Stomach (tissue), 9 donors: Measurements from ENCODE around the gene NSRP1. TPM values are rescaled to one million over a fixed set of nuclear protein-coding genes. Genes with fewer than 3 reads are reported as not detected.

Experiments used
- DNase-seq, 2 donors: peaks; one replicate each; pipeline versions ENCODE4 v3.0.0 to v3.0.0-alpha.2; 2013 to 2019
- H3K27ac ChIP-seq, 5 donors: fragments of 200-600 bp in 4 of 5; sonication (generic) in 4 of 5; one replicate each; pipeline ENCODE4 v1.5.1; 2013 to 2019; ENCODE audit warnings: mild to moderate bottlenecking in 1 of 5, moderate library complexity in 1 of 5
- H3K27me3 ChIP-seq, 3 donors: fragments of 200-600 bp; sonication (generic); one replicate each; pipeline ENCODE4 v1.5.1; 2017 to 2019; ENCODE audit warnings: mixed run types in 1 of 3
- H3K36me3 ChIP-seq, 4 donors: fragments of 200-600 bp; sonication (generic); 1 replicate in 3 of 4; 2 replicates in 1 of 4; pipeline ENCODE4 v1.5.1; 2016 to 2019
- H3K4me1 ChIP-seq, 4 donors: fragments of 200-600 bp; sonication (generic); one replicate each; pipeline ENCODE4 v1.5.1; 2016 to 2019
- H3K4me3 ChIP-seq, 4 donors: fragments of 200-600 bp; sonication (generic) in 3 of 4; one replicate each; pipeline ENCODE4 v1.5.1; 2016 to 2019; ENCODE audit warnings: mild to moderate bottlenecking in 1 of 4
- H3K9me3 ChIP-seq, 4 donors: fragments of 200-600 bp; sonication (generic); one replicate each; pipeline ENCODE4 v1.5.1; 2016 to 2019
- EP300 ChIP-seq: sonication (generic); formaldehyde crosslinking; IDR thresholded peaks from one replicate; pipeline ENCODE4 v1.6.1; 2017; ENCODE audit warnings: antibody characterized with exemption
- POLR2A ChIP-seq, 4 donors: fragments of 450-650 bp; IDR thresholded peaks; one replicate each; pipeline ENCODE4 v1.6.1; 2016; ENCODE audit warnings: antibody characterized with exemption in 4 of 4, control low read depth in 2 of 4, mild to moderate bottlenecking in 1 of 4, moderate library complexity in 1 of 4
- POLR2AphosphoS5 ChIP-seq, 3 donors: sonication (generic); formaldehyde crosslinking; IDR thresholded peaks; one replicate each; pipeline ENCODE4 v1.6.1; 2016; ENCODE audit warnings: antibody characterized with exemption in 3 of 3
- WGBS, 5 donors: extraction: QIAGEN DNeasy Blood & Tissue Kit in 3 of 5; methylation state at CpG; one replicate each; pipeline versions ENCODE4 v1.1.5 to v1.1.7; 2013 to 2018; 5-methylcytosine and 5-hydroxymethylcytosine counted together
- intact Hi-C: fragments of 100-400 bp; cut with DNase I; formaldehyde crosslinking; loops from one replicate; pipeline ENCODE4 v1.15.1; 2023; ENCODE audit warnings: low total_unique reads
- polyA plus RNA-seq, 3 donors: library from polyadenylated mRNA; stranded (reverse); fragments of 200-250 nt; gene quantifications; one replicate each; pipeline ENCODE4 v1.2.3, GENCODE V29; 2013
- total RNA-seq, 5 donors: library from RNA; depleted of rRNA; stranded (reverse); fragments of >200 nt; gene quantifications; one replicate each; pipeline versions ENCODE4 v1.1.0 to v1.2.3, GENCODE V29; 2014 to 2016
- TF ChIP-seq, protein P1 (sequence below), 7 experiments: fragments of 450-650 bp in 4 of 7; fragments of 200-600 bp in 3 of 7; sonication (generic) in 3 of 7; IDR thresholded peaks; one replicate each; pipeline ENCODE4 v1.5.1; 2016 to 2019; ENCODE audit warnings: antibody characterized with exemption in 7 of 7, control low read depth in 2 of 7, mild to moderate bottlenecking in 1 of 7
- donor health status: healthy with polysubstance abuse.
- donor health status: Bipolar disorder and iron deficiency.
- donor health status: healthy.

Gene NSRP1
- total and polyA plus RNA-seq, 8 donors, result 5.4 to 110 (median 26.9) TPM

- Histone ChIP-seq H3K4me1 (peaks cover 0 to 14% (median 7%) of the 10 kb centered on the region in 4 donors), H3K27ac (no peak overlapping the region), H3K27me3 (no peaks in the 10 kb centered on the region), H3K4me3 (no peak overlapping the region), H3K36me3 (peaks cover 1 to 44% (median 31%) of the 10 kb centered on the region in 4 donors), H3K9me3 (no peaks in the 10 kb centered on the region)
- TF ChIP-seq, protein P1, sequence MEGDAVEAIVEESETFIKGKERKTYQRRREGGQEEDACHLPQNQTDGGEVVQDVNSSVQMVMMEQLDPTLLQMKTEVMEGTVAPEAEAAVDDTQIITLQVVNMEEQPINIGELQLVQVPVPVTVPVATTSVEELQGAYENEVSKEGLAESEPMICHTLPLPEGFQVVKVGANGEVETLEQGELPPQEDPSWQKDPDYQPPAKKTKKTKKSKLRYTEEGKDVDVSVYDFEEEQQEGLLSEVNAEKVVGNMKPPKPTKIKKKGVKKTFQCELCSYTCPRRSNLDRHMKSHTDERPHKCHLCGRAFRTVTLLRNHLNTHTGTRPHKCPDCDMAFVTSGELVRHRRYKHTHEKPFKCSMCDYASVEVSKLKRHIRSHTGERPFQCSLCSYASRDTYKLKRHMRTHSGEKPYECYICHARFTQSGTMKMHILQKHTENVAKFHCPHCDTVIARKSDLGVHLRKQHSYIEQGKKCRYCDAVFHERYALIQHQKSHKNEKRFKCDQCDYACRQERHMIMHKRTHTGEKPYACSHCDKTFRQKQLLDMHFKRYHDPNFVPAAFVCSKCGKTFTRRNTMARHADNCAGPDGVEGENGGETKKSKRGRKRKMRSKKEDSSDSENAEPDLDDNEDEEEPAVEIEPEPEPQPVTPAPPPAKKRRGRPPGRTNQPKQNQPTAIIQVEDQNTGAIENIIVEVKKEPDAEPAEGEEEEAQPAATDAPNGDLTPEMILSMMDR (IDR thresholded peaks at IDR 0.05), result no peak
- TF ChIP-seq EP300 (no peak), POLR2A (IDR thresholded peaks at IDR 0.05) (no peak), POLR2AphosphoS5 (IDR thresholded peaks at IDR 0.05) (no peak)
- intact Hi-C loops, result no loop called here
- DNase-seq, result peak in 1 of 2 donors; percentile 6
These were observed 53.9 kb downstream of the NSRP1 start for GRCh38 chr17:30170415-30170987.

GRCh38 chr17:30172560-30172959 lies 55.9 kb downstream of the NSRP1 start:
- intact Hi-C loops, result no loop called here
- no peaks in the 10 kb centered on the region for H3K27me3 ChIP-seq
- no peak overlapping the region for H3K27ac ChIP-seq
- TF ChIP-seq EP300 (no peak), POLR2A (IDR thresholded peaks at IDR 0.05) (no peak), POLR2AphosphoS5 (IDR thresholded peaks at IDR 0.05) (no peak)
- TF ChIP-seq, protein P1 (IDR thresholded peaks at IDR 0.05), result no peak
- no peak overlapping the region for H3K4me3 ChIP-seq
- H3K36me3 ChIP-seq, result peaks cover 4 to 51% (median 35%) of the 10 kb centered on the region in 4 donors
- no peak for DNase-seq
- WGBS, 5 donors, result 85 to 95% (median 91%) methylated on average over 1 of the region's 1 CpG
- H3K9me3 ChIP-seq, result no peaks in the 10 kb centered on the region
- H3K4me1 ChIP-seq, result peaks cover 0 to 14% (median 4%) of the 10 kb centered on the region in 4 donors

DNA sequence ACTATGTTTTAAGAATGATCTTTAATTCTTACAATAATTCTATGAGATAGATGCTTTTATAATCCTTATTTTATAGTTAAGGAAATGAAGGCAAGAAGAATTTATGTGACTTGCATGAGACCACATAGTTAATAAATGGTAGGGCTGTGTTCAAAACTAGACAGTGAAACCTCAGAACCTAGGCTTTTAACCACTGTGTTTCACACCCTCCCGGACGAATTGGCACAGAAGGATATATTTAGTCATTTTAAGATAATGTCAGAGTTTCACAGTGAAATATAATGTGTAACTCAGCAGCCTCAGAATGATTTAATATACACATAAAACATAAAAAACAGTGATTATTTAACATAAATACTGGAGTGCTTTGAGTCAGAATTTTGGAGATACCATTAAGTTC lies 57.0 kb downstream of the NSRP1 start:
- H3K4me3 ChIP-seq, result no peak overlapping the region
- H3K27me3 ChIP-seq, result no peaks in the 10 kb centered on the region
- no peak for DNase-seq
- H3K36me3 ChIP-seq, result peaks cover 4 to 62% (median 45%) of the 10 kb centered on the region in 4 donors
- no peaks in the 10 kb centered on the region for H3K9me3 ChIP-seq
- WGBS, 5 donors, result 49 to 70% (median 67%) methylated on average over 2 of the region's 2 CpGs
- peaks cover 0 to 14% (median 4%) of the 10 kb centered on the region in 4 donors for H3K4me1 ChIP-seq
- TF ChIP-seq, protein P1 (IDR thresholded peaks at IDR 0.05), result no peak
- TF ChIP-seq POLR2A (IDR thresholded peaks at IDR 0.05), result no peak
- TF ChIP-seq POLR2AphosphoS5 (IDR thresholded peaks at IDR 0.05), result no peak
- no peak for TF ChIP-seq EP300
- intact Hi-C loops, result no loop called here
- H3K27ac ChIP-seq, result no peak overlapping the region

- intact Hi-C loops, result no loop called here
- DNase-seq, result no peak
- Histone ChIP-seq H3K36me3 (peaks cover 9 to 71% (median 53%) of the 10 kb centered on the region in 4 donors), H3K27me3 (no peaks in the 10 kb centered on the region), H3K9me3 (no peaks in the 10 kb centered on the region), H3K27ac (no peak overlapping the region), H3K4me1 (peaks cover 0 to 14% (median 4%) of the 10 kb centered on the region in 4 donors), H3K4me3 (no peak overlapping the region)
- TF ChIP-seq EP300, result no peak
- TF ChIP-seq POLR2A (IDR thresholded peaks at IDR 0.05), result no peak
- no peak for TF ChIP-seq POLR2AphosphoS5 (IDR thresholded peaks at IDR 0.05)
- TF ChIP-seq, protein P1 (IDR thresholded peaks at IDR 0.05), result no peak
- WGBS, 5 donors, result 89 to 95% (median 93%) methylated on average over 1 of the region's 1 CpG
These were observed 57.9 kb downstream of the NSRP1 start for GRCh38 chr17:30174556-30174955.
